ENCODE results near the gene UQCRQ. TPM values are rescaled to one million over a fixed set of nuclear protein-coding genes. Genes with fewer than 3 reads are reported as not detected.
A peak's percentile ranks its signal among the peaks of the same experiment; 100 is the strongest.

The UQCRQ gene
- total RNA-seq, 1 donor from 2014 or later, result 271 TPM

DNA sequence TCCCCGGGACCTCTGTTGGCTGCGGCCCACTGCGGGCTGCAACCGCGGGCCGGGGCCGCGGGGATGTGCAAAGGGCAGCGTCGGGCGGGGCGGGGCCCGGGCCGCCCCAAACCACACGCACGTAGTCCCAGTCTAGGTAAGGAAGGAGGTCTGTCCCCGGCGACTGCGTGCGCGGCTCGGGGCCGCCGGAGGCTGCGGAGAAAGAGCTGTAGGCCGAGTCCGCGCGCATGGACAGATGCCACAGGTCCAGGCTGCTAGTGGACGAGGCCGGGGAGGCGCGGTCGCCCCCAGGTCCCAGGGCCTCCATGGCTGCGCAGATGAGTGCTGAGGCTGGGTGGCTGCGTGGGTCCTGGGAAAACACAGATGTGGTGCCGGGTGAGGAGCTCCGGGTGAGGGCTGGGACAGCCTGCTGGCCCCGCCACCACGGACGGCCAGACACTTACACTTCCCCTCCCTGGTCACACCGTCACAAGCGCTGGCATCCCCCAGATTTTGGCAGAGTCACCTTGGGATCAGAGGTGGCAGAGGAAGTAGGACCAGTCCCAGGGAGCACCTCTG lies 40.5 kb upstream of the UQCRQ start:
- ATAC-seq (no peak), DNase-seq (peak; percentile 45)
- Histone ChIP-seq H3K27me3 (ENCODE audit: low read depth) (no peaks in the 10 kb centered on the region), H3K4me1 (peaks cover 43% of the 10 kb centered on the region), H3K36me3 (peaks cover 24% of the 10 kb centered on the region), H3K27ac (peak overlapping the region; percentile 54), H3K9me3 (no peaks in the 10 kb centered on the region), H3K4me3 (no peak overlapping the region)
- TF ChIP-seq CTCF (IDR thresholded peaks at IDR 0.05), result no peak
- intact Hi-C loops (cut with DNase I), result no loop called here

DNA sequence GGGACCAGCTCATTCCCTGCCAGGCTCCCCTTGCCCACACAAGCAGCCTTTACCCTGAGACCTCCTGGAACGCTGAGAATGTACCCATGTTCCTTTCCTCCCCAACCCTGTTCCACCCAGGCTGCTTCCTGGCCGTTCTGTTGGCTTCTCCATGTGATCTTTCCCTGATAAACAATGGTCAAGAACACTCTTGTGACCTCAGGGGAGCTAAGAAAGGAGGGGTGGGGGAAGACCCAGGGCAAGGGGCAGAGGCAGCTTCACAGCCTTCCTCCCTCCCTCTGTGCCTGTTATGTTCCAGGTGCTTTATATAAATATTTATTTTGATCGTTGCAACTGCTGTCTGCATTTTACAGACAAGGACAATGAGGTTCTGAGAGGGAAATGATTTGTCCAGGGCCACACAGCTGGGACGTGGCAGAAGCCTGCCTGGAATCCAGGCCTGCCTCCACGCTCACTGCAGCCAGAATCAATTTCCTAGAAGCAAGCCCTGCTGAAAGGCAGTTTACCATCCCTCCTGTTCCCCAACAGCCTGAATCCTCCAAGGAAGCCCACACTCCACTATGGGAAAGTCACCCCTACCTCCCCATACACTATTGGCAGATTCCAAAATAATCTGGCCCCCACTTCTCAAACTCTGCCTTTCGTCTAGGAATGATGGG lies 39.9 kb upstream of the UQCRQ start:
- no peak for TF ChIP-seq CTCF (IDR thresholded peaks at IDR 0.05)
- H3K27ac ChIP-seq, result peak overlapping the region; percentile 54
- ATAC-seq (no peak), DNase-seq (no peak)
- no peak overlapping the region for H3K4me3 ChIP-seq
- no peaks in the 10 kb centered on the region for H3K9me3 ChIP-seq
- no peaks in the 10 kb centered on the region for H3K27me3 ChIP-seq (ENCODE audit: low read depth)
- H3K4me1 ChIP-seq, result peaks cover 49% of the 10 kb centered on the region
- intact Hi-C loops (cut with DNase I), result no loop called here
- H3K36me3 ChIP-seq, result peaks cover 24% of the 10 kb centered on the region

- DNase-seq (no peak), ATAC-seq (no peak)
- no peaks in the 10 kb centered on the region for H3K27me3 ChIP-seq (ENCODE audit: low read depth)
- peaks cover 24% of the 10 kb centered on the region for H3K36me3 ChIP-seq
- TF ChIP-seq CTCF (IDR thresholded peaks at IDR 0.05), result no peak
- H3K9me3 ChIP-seq, result no peaks in the 10 kb centered on the region
- H3K27ac ChIP-seq, result no peak overlapping the region
- intact Hi-C loops (cut with DNase I), result no loop called here
- H3K4me1 ChIP-seq, result peaks cover 50% of the 10 kb centered on the region
- no peak overlapping the region for H3K4me3 ChIP-seq
These were observed 38.3 kb upstream of the UQCRQ start for GRCh38 chr5:132827943-132828673.

- peak; percentile 49 for DNase-seq
- Histone ChIP-seq H3K4me3 (peak overlapping the region; percentile 86), H3K36me3 (peaks cover 18% of the 10 kb centered on the region), H3K9me3 (no peaks in the 10 kb centered on the region), H3K27ac (no peak overlapping the region), H3K4me1 (peaks cover 50% of the 10 kb centered on the region), H3K27me3 (ENCODE audit: low read depth) (no peaks in the 10 kb centered on the region)
- TF ChIP-seq CTCF (IDR thresholded peaks at IDR 0.05), result no peak
- ATAC-seq, result no peak
- intact Hi-C loops (cut with DNase I), result no loop called here
These were observed 37.5 kb upstream of the UQCRQ start for GRCh38 chr5:132828846-132829494.

DNA sequence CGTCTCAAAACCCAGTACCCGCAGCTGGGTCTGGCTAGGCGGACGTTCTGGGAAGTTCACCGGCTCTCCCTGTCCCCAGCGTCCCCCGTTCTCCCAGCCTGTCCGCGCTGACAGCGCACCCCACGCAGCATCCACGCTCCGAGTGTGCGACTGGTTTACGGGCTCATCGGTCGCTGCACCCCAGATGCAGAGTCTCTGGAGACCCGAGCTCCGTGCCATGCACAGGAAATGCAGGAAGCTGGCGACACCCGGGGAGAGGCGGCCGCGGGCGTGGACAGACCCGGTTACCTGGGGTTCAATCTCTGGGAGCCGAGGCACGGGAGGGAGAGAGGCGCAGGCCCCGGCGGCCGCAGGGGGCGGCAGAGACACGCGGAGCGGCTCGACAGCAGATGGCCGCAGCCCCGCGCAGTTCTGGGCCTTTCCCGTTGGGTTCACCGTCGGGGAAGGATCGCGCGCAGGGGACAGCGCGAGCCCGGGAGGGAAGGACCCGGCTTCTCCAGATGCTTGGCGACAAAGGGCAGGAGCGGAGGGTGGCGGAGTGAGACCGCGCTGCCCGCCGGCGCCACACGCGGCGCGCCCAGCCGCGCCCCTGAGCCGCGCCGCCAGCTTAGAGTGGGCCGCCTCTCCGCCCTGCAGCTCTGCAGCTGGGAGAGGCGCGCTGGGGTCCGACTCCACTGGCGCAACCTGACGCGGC lies 36.6 kb upstream of the UQCRQ start:
- TF ChIP-seq CTCF (IDR thresholded peaks at IDR 0.05), result peak; percentile 95
- intact Hi-C loops (cut with DNase I), result no loop called here
- peaks cover 50% of the 10 kb centered on the region for H3K4me1 ChIP-seq
- ATAC-seq (peak; percentile 91 to 92), DNase-seq (peak; percentile 87)
- H3K27me3 ChIP-seq (ENCODE audit: low read depth), result no peaks in the 10 kb centered on the region
- peaks cover 9% of the 10 kb centered on the region for H3K36me3 ChIP-seq
- H3K9me3 ChIP-seq, result no peaks in the 10 kb centered on the region
- peak overlapping the region; percentile 93 for H3K27ac ChIP-seq
- H3K4me3 ChIP-seq, result peak overlapping the region; percentile 86

Measured in lower lobe of right lung (tissue), 2 donors.